ENCODE results near the gene BRD3. TPM values are rescaled to one million over a fixed set of nuclear protein-coding genes. Genes with fewer than 3 reads are reported as not detected.
"Not testable (repeated sequence)": the region's sequence is repeated elsewhere in the genome, so short reads cannot be mapped to it uniquely, and the experiment has no call there.

Gene BRD3
- total RNA-seq, 1 donor from 2014 or later: 38.4 TPM

DNA sequence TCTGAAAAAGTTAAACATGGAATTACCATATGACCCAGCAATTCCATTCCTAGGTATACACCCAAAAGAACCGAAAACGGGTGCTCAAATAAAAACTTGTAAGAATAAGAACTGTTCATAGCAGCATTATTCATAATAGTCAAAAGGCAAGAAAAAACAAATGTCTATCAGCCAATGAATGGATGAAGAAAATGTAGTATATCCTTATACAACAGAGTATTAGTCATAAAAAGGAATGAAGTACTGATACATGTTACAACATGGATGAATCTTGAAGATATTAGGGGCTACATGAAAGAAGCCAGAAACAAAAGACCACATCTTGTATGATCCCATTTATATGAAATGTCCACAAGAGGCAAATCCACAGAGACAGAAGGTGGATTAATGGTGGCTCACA, 15.6 kb upstream of the BRD3 start:
- Histone ChIP-seq H3K36me3 (no peaks in the 10 kb centered on the region), H3K4me3 (no peak overlapping the region), H3K27ac (no peak overlapping the region), H3K27me3 (no peaks in the 10 kb centered on the region), H3K4me1 (no peaks in the 10 kb centered on the region), H3K9me3 (no peaks in the 10 kb centered on the region)
- intact Hi-C loops (cut with DNase I): no loop called here
- TF ChIP-seq, protein P1, sequence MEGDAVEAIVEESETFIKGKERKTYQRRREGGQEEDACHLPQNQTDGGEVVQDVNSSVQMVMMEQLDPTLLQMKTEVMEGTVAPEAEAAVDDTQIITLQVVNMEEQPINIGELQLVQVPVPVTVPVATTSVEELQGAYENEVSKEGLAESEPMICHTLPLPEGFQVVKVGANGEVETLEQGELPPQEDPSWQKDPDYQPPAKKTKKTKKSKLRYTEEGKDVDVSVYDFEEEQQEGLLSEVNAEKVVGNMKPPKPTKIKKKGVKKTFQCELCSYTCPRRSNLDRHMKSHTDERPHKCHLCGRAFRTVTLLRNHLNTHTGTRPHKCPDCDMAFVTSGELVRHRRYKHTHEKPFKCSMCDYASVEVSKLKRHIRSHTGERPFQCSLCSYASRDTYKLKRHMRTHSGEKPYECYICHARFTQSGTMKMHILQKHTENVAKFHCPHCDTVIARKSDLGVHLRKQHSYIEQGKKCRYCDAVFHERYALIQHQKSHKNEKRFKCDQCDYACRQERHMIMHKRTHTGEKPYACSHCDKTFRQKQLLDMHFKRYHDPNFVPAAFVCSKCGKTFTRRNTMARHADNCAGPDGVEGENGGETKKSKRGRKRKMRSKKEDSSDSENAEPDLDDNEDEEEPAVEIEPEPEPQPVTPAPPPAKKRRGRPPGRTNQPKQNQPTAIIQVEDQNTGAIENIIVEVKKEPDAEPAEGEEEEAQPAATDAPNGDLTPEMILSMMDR (IDR thresholded peaks at IDR 0.05): no peak
- ATAC-seq: no peak
- no peak for DNase-seq

DNA sequence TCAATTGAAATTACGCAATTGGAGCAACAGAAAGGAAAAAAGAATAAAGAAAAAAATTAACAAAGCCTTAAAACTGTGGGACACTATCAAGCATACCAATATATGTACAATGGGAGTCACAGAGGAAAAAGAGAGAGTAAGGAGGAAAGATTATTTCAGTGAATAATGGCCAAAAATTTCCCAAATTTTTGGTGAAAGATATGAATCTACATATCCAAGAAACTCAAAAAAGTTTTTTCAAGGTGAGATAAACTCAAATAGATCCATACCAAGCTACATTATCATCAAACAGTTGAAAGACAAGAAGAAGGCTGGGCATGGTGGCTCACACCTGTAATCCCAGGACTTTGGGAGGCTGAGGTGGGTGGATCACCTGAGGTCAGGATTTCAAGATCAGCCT, 8.8 kb upstream of the BRD3 start:
- H3K27me3 ChIP-seq: no peaks in the 10 kb centered on the region
- ATAC-seq (no peak), DNase-seq (no peak)
- H3K36me3 ChIP-seq: no peaks in the 10 kb centered on the region
- intact Hi-C loops (cut with DNase I): no loop called here
- no peak overlapping the region for H3K27ac ChIP-seq
- H3K4me3 ChIP-seq: no peak overlapping the region
- TF ChIP-seq, protein P1 (IDR thresholded peaks at IDR 0.05): no peak
- H3K9me3 ChIP-seq: no peaks in the 10 kb centered on the region
- H3K4me1 ChIP-seq: no peaks in the 10 kb centered on the region

DNA sequence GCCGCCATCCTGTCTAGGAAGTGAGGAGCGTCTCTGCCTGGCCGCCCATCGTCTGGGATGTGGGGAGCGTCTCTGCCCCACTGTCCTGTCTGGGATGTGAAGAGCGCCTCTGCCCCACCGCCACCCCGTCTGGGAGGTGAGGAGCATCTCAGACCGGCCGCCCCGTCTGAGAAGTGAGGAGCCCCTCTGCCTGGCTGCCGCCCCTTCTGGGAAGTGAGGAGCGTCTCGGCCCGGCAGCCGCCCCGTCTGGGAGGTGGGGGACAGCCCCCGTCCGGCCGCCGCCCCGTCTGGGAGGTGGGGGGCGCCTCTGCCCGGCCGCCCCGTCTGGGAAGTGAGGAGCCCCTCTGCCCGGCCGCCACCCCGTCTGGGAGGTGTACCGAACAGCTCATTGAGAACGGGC, 7.9 kb upstream of the BRD3 start:
- H3K4me1 ChIP-seq; H3K36me3 ChIP-seq; ATAC-seq; H3K9me3 ChIP-seq; H3K27me3 ChIP-seq; H3K4me3 ChIP-seq; intact Hi-C loops (cut with DNase I); H3K27ac ChIP-seq: not testable (repeated sequence)
- peak; percentile 21 for DNase-seq

- no peak overlapping the region for H3K4me3 ChIP-seq
- no peaks in the 10 kb centered on the region for H3K9me3 ChIP-seq
- TF ChIP-seq, protein P1 (IDR thresholded peaks at IDR 0.05): no peak
- no peak overlapping the region for H3K27ac ChIP-seq
- no peak for ATAC-seq
- H3K27me3 ChIP-seq: no peaks in the 10 kb centered on the region
- H3K4me1 ChIP-seq: peaks cover 2% of the 10 kb centered on the region
- DNase-seq: no peak
- no peaks in the 10 kb centered on the region for H3K36me3 ChIP-seq
- intact Hi-C loops (cut with DNase I): no loop called here
Measured at GRCh38 chr9:134073500-134073899, 5.7 kb upstream of the BRD3 start.

DNA sequence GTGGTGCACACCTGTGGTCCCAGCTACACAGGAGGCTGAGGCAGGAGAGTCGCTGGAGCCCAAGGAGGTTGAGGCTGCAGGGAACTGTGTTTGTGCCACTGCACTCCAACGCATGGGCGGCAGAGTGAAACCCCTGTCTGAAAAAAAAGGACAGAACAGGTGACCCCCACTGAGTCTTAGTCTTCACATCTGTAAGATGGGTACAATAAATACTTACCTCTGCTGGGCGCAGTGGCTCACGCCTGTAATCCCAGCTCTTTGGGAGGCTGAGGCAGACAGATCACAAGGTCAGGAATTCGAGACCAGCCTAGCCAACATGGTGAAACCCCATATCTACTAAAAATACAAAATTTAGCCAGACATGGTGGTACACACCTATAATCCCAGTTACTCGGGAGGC, 4.9 kb upstream of the BRD3 start:
- H3K27ac ChIP-seq; H3K4me1 ChIP-seq; DNase-seq; H3K9me3 ChIP-seq; intact Hi-C loops (cut with DNase I); H3K4me3 ChIP-seq; H3K27me3 ChIP-seq; ATAC-seq; H3K36me3 ChIP-seq: not testable (repeated sequence)

GRCh38 chr9:134071149-134071548, 3.3 kb upstream of the BRD3 start:
- peak; percentile 59 for DNase-seq
- no peaks in the 10 kb centered on the region for H3K9me3 ChIP-seq
- no peak overlapping the region for H3K4me3 ChIP-seq
- no peak overlapping the region for H3K27ac ChIP-seq
- TF ChIP-seq, protein P1 (IDR thresholded peaks at IDR 0.05): no peak
- no peak for ATAC-seq
- H3K27me3 ChIP-seq: no peaks in the 10 kb centered on the region
- intact Hi-C loops (cut with DNase I): no loop called here
- no peaks in the 10 kb centered on the region for H3K36me3 ChIP-seq
- peaks cover 2% of the 10 kb centered on the region for H3K4me1 ChIP-seq
